Left kidney (tissue), 2 donors: Measurements from ENCODE around the gene SPNS3. TPM values are rescaled to one million over a fixed set of nuclear protein-coding genes. Genes with fewer than 3 reads are reported as not detected.

Experiments
- DNase-seq: peaks from one replicate; pipeline ENCODE4 v3.0.0-alpha.2; 2013
- polyA plus RNA-seq: library from polyadenylated mRNA; unstranded; fragments of 120-200 nt; gene quantifications from one replicate; pipeline ENCODE4 v1.2.1, GENCODE V29; 2013; ENCODE audit not compliant: insufficient read length

SPNS3 gene
- polyA plus RNA-seq, 1 donor = 3.4 TPM

GRCh38 chr17:4426499-4427208 lies 7.1 kb upstream of the SPNS3 start:
- DNase-seq = no peak

GRCh38 chr17:4427505-4427904 lies 6.2 kb upstream of the SPNS3 start:
- DNase-seq = no peak

- no peak for DNase-seq
Observed at GRCh38 chr17:4436381-4436780, 2.6 kb downstream of the SPNS3 start.

GRCh38 chr17:4436846-4437245 lies 3.1 kb downstream of the SPNS3 start:
- DNase-seq = no peak

- no peak for DNase-seq
Observed at GRCh38 chr17:4438162-4438944, 4.6 kb downstream of the SPNS3 start.

GRCh38 chr17:4440021-4440420 lies 6.3 kb downstream of the SPNS3 start:
- DNase-seq = no peak

GRCh38 chr17:4440690-4441686 lies 7.2 kb downstream of the SPNS3 start:
- peak; percentile 43 for DNase-seq

DNA sequence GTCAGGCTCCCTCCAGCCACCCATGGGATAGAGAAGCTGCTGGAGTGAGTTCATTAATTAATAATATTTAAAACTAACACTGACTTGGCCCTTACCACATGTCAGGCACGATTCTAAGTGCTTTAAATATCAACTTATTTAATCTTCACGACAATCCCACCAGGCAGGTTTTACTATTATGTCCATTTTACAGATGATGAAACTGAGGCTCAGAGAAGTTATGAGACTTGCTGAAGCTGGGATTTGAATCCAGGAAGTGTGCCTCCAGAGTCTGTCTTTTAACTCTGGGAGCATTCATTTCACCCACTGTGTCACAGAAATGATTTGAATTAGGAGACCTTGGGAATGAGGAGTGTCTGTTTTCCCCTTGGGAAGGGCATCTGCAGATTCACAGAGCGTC lies 8.8 kb downstream of the SPNS3 start:
- no peak for DNase-seq

DNA sequence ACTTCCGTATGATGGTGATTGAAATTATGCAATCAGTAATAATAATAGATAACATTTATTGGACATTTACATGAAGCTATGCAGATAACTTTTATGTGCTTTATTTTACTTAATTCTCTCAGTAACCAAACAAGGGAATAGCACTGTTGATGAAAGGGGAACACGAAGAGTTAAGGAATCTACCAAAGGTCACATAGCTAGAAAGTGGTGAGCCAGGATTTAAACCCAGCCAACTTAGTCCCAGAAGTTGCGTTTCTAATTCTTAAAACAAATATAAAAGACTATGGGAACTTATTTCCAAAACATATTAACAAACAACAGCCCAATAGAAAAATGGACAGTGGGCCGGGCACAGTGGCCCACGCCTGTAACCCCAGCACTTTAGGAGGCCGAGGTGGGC lies 9.7 kb downstream of the SPNS3 start:
- DNase-seq = no peak

- no peak for DNase-seq
Observed at GRCh38 chr17:4444782-4445473, 11.2 kb downstream of the SPNS3 start.

GRCh38 chr17:4445731-4446130 lies 12.0 kb downstream of the SPNS3 start:
- DNase-seq = no peak

DNA sequence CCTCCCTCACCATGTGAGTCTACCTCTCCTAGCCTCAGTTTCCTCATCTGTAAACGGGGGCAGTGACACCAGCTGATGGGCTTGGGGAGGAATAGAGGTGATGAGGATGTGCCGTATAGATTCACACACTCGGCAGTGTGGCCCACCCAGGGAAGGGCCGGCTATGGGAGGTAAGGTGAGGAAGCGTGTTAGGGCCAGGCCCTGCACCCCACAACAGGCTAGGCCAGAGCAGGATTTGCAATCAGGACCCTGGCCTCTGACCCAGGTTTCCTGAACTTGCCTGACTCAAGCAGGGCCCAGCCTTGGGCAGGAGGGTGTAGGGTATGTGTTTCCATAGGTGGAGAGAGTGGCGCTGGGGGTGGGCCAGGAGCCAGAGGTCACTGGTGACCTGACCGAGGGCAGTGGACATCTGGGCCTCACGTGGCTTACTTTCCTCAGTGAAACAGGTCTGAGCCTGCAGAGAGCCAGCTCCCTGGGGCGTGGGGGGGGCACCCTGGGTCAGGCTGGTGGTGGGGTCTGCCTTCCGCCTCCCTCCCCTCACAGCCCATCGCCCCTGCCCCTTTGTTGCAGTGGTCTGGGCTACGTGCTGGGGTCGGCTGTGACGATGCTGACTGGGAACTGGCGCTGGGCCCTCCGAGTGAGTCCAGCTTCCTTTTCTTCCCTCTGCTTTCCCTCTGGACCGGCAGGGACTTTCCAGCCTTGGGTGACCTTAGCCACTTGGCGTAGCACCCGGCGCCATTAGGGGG lies 12.8 kb downstream of the SPNS3 start:
- no peak for DNase-seq

DNA sequence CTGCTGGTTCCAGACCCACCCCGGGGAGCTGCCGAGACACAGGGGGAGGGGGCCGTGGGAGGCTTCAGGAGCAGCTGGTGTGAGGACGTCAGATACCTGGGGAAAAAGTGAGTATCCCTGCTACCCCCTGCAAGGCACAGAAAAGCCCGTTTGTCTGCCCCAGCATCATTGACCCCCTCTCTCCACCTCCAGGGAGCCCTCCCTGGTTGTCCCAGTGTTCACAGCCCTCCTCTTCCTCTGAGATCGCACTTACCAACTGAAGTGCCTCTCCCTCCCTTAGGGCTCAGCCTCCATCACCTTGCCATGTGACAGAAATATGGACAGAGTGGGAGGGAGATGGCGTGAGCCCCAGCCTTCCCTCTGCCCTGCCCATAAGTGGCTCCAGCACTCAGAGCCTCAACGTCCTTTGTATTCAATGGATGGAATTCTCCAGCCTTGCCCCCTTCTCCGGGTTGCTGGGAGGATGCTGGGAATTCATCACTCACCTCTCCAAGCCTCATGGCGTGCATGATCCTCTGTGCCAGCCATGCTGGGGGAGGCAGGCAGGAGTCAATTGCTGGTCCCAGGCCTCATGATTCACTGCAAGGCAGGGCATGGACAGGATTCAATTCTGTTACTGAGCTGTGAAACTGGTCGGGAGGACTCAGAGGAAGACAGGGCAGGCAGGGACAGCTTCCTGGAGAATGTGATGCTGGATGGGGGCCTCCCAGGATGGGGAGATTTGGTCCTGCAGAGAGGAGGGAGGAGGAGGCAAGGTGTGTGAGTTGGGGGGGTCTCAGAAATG lies 14.6 kb downstream of the SPNS3 start:
- no peak for DNase-seq

GRCh38 chr17:4449736-4450135 lies 16.0 kb downstream of the SPNS3 start:
- DNase-seq = no peak

DNA sequence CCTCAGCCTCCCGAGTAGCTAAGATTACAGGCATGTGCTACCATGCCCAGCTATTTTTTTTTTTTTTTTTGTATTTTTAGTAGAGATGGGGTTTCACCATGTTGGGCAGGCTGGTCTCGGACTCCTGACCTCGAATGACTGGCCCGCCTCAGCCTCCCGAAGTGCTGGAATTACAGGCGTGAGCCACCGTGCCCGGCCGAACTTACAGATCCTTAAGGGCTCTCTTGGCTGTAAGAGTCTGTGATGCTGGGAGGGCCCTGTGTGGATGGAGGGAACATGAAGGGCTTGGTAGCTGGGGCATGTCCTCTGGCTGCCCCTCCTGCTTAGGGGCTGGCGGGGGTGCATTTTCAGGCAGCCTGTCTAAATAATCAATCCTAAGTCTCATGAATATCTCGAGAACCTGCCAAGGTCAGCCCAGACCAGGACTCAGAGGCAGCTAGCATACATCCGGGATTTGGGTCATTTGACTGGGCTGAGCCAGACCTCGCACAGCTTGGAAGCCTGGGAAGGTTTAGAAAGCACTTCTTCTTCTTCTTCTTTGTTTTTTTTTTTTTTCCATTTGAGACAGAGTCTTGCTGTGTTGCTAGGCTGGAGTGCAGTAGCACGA lies 17.1 kb downstream of the SPNS3 start:
- DNase-seq = no peak

DNA sequence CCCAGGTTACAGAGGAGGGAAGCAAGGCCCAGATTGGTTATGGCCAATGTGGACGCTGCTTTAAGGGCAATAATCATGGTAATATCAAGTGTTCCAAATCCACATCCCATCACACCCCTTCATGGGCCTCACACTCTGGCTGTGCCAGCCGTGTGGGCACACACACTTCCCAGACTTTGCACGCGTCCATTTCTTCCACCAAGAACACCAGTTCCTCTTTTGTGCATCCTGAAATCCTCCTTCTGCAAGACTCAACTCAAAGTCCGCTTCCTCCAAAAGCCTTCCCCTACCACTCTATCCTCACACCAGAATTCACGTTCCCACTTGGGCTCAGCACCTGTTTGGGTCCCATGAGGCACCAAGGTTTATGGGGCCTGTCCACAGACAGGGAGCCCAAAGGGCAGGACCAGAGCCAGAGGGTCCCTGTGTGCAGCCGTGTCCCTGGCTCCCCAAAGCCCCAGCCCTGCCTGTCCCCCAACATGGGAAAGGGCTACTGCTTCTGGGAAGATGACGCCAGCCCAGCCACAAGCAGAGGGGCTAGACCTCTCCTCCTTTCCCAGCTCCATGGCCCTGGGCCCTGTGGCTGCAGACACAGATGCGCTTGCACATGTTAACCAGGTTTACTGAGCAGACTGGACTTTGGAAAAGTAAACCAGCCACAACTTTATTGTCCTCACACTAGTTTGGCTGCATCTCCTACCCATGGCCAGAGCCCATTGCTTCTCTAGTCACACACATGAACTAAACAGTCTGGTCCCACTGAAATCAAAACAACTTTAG lies 20.3 kb downstream of the SPNS3 start:
- DNase-seq = no peak

GRCh38 chr17:4460661-4461060 lies 26.9 kb downstream of the SPNS3 start:
- DNase-seq = no peak

- no peak for DNase-seq
Observed at GRCh38 chr17:4463818-4464476, 30.2 kb downstream of the SPNS3 start.
